Muscle of leg (tissue), 11 donors: Measurements from ENCODE around the gene OBI1. TPM values are rescaled to one million over a fixed set of nuclear protein-coding genes. Genes with fewer than 3 reads are reported as not detected.
A peak's percentile ranks its signal among the peaks of the same experiment; 100 is the strongest.

Source experiments
- DNase-seq: peaks from one replicate; pipeline ENCODE4 v3.0.0; 2013
- H3K27ac ChIP-seq: one replicate; pipeline ENCODE4 v1.5.1; 2013; ENCODE audit warnings: mild to moderate bottlenecking, low read length, control low read depth
- H3K27me3 ChIP-seq: one replicate; pipeline ENCODE4 v1.6.1; 2013; ENCODE audit warnings: low read length; ENCODE audit not compliant: control insufficient read depth, insufficient read depth
- H3K36me3 ChIP-seq: one replicate; pipeline ENCODE4 v1.6.1; 2013; ENCODE audit warnings: low read length; ENCODE audit not compliant: control insufficient read depth, insufficient read depth
- H3K4me1 ChIP-seq: one replicate; pipeline ENCODE4 v1.6.1; 2013; ENCODE audit warnings: low read length; ENCODE audit not compliant: control insufficient read depth, insufficient read depth
- H3K4me3 ChIP-seq: one replicate; pipeline ENCODE4 v1.5.1; 2013; ENCODE audit warnings: low read length, control low read depth
- H3K9me3 ChIP-seq: replicated peaks from 2 replicates; pipeline ENCODE4 v1.6.1; 2013; ENCODE audit warnings: low read depth, low read length; ENCODE audit not compliant: control insufficient read depth
- WGBS: methylation state at CpG from one replicate; pipeline ENCODE4 v1.1.5; 2013; ENCODE audit warnings: missing lambda C conversion rate; ENCODE audit not compliant: insufficient coverage; 5-methylcytosine and 5-hydroxymethylcytosine counted together
- polyA plus RNA-seq, 8 donors: library from polyadenylated mRNA; unstranded; fragments of 120-200 nt; gene quantifications; one replicate each; pipeline versions ENCODE4 v1.2.1 to v1.2.3, GENCODE V29; 2013; ENCODE audit warnings: inconsistent platforms in 1 of 8, low replicate concordance in 1 of 8; ENCODE audit not compliant: insufficient read length in 8 of 8, insufficient read depth in 1 of 8
- total RNA-seq: library from RNA; stranded (reverse); fragments of 120-200 nt; gene quantifications from one replicate; pipeline ENCODE4 v1.2.4, GENCODE V29; 2013

Gene OBI1
- total and polyA plus RNA-seq, 9 donors, result 10.7 to 16.6 (median 14.4) TPM

GRCh38 chr13:78598116-78598781 lies 60.7 kb downstream of the OBI1 start:
- H3K9me3 ChIP-seq, result no peaks in the 10 kb centered on the region
- DNase-seq, result no peak
- peaks cover 32% of the 10 kb centered on the region for H3K4me1 ChIP-seq
- peaks cover 82% of the 10 kb centered on the region for H3K27me3 ChIP-seq
- H3K36me3 ChIP-seq, result no peaks in the 10 kb centered on the region
- H3K4me3 ChIP-seq, result no peak overlapping the region
- WGBS, result no CpG with 5 or more reads among the region's 3 CpGs
- no peak overlapping the region for H3K27ac ChIP-seq

GRCh38 chr13:78597602-78597932 lies 61.4 kb downstream of the OBI1 start:
- peaks cover 80% of the 10 kb centered on the region for H3K27me3 ChIP-seq

GRCh38 chr13:78596736-78597601 lies 62.0 kb downstream of the OBI1 start:
- Histone ChIP-seq H3K4me3 (peak overlapping the region; percentile 35), H3K36me3 (no peaks in the 10 kb centered on the region), H3K9me3 (no peaks in the 10 kb centered on the region), H3K27me3 (peaks cover 78% of the 10 kb centered on the region), H3K27ac (no peak overlapping the region), H3K4me1 (peaks cover 25% of the 10 kb centered on the region)
- WGBS, result under 1% methylated on average over 37 of the region's 50 CpGs
- DNase-seq, result no peak

More at GRCh38 chr13:78597602-78597932, 61.4 kb downstream of the OBI1 start:
- H3K9me3 ChIP-seq, result no peaks in the 10 kb centered on the region
- H3K4me1 ChIP-seq, result peaks cover 29% of the 10 kb centered on the region
- DNase-seq, result no peak
- H3K27ac ChIP-seq, result no peak overlapping the region
- 0% methylated on average over 1 of the region's 7 CpGs for WGBS
- H3K4me3 ChIP-seq, result no peak overlapping the region
- no peaks in the 10 kb centered on the region for H3K36me3 ChIP-seq

GRCh38 chr13:78596399-78596735 lies 62.6 kb downstream of the OBI1 start:
- H3K4me1 ChIP-seq, result peaks cover 22% of the 10 kb centered on the region
- H3K27me3 ChIP-seq, result peaks cover 74% of the 10 kb centered on the region
- H3K9me3 ChIP-seq, result no peaks in the 10 kb centered on the region
- H3K27ac ChIP-seq, result no peak overlapping the region
- no peaks in the 10 kb centered on the region for H3K36me3 ChIP-seq
- DNase-seq, result no peak
- WGBS, result under 1% methylated on average over 20 of the region's 22 CpGs
- H3K4me3 ChIP-seq, result peak overlapping the region; percentile 35

GRCh38 chr13:78595495-78596398 lies 63.2 kb downstream of the OBI1 start:
- no peak for DNase-seq

GRCh38 chr13:78594456-78594975 lies 64.4 kb downstream of the OBI1 start:
- Histone ChIP-seq H3K27me3 (peaks cover 62% of the 10 kb centered on the region), H3K4me3 (no peak overlapping the region), H3K36me3 (no peaks in the 10 kb centered on the region), H3K9me3 (no peaks in the 10 kb centered on the region), H3K4me1 (peaks cover 21% of the 10 kb centered on the region), H3K27ac (no peak overlapping the region)
- WGBS, result 16% methylated on average over 6 of the region's 8 CpGs
- no peak for DNase-seq

More at GRCh38 chr13:78595495-78596398, 63.2 kb downstream of the OBI1 start:
- H3K9me3 ChIP-seq, result no peaks in the 10 kb centered on the region
- H3K36me3 ChIP-seq, result no peaks in the 10 kb centered on the region
- peaks cover 21% of the 10 kb centered on the region for H3K4me1 ChIP-seq
- whole genome bisulfite sequencing, result 2% methylated on average over 55 of the region's 65 CpGs
- no peak overlapping the region for H3K27ac ChIP-seq
- H3K4me3 ChIP-seq, result peak overlapping the region; percentile 35
- peaks cover 68% of the 10 kb centered on the region for H3K27me3 ChIP-seq

GRCh38 chr13:78593652-78594455 lies 65.1 kb downstream of the OBI1 start:
- no peaks in the 10 kb centered on the region for H3K36me3 ChIP-seq
- 7% methylated on average over 16 of the region's 29 CpGs for WGBS
- H3K27ac ChIP-seq, result no peak overlapping the region
- peaks cover 21% of the 10 kb centered on the region for H3K4me1 ChIP-seq
- no peak for DNase-seq
- peaks cover 62% of the 10 kb centered on the region for H3K27me3 ChIP-seq
- no peaks in the 10 kb centered on the region for H3K9me3 ChIP-seq
- no peak overlapping the region for H3K4me3 ChIP-seq

- peaks cover 21% of the 10 kb centered on the region for H3K4me1 ChIP-seq
- H3K36me3 ChIP-seq, result no peaks in the 10 kb centered on the region
- DNase-seq, result no peak
- no CpG with 5 or more reads among the region's 13 CpGs for WGBS
- no peak overlapping the region for H3K4me3 ChIP-seq
- H3K9me3 ChIP-seq, result no peaks in the 10 kb centered on the region
- H3K27ac ChIP-seq, result no peak overlapping the region
- peaks cover 63% of the 10 kb centered on the region for H3K27me3 ChIP-seq
These were observed 65.8 kb downstream of the OBI1 start for GRCh38 chr13:78593129-78593528.

- WGBS, result no CpG with 5 or more reads among the region's 6 CpGs
- H3K27ac ChIP-seq, result no peak overlapping the region
- no peak overlapping the region for H3K4me3 ChIP-seq
- no peaks in the 10 kb centered on the region for H3K9me3 ChIP-seq
- H3K27me3 ChIP-seq, result peaks cover 64% of the 10 kb centered on the region
- H3K36me3 ChIP-seq, result no peaks in the 10 kb centered on the region
- DNase-seq, result no peak
- H3K4me1 ChIP-seq, result peaks cover 21% of the 10 kb centered on the region
These were observed 66.4 kb downstream of the OBI1 start for GRCh38 chr13:78592584-78592983.
